ENCODE results near the gene ARHGEF12. TPM values are rescaled to one million over a fixed set of nuclear protein-coding genes. Genes with fewer than 3 reads are reported as not detected.

Gene ARHGEF12
- total and polyA plus RNA-seq, 10 of the 15 experiments (the other 5 are each of a cell fraction or from before 2014, with no cell fraction given), result 2.7 to 40.8 (median 20.9) TPM

- TF ChIP-seq, protein P1, sequence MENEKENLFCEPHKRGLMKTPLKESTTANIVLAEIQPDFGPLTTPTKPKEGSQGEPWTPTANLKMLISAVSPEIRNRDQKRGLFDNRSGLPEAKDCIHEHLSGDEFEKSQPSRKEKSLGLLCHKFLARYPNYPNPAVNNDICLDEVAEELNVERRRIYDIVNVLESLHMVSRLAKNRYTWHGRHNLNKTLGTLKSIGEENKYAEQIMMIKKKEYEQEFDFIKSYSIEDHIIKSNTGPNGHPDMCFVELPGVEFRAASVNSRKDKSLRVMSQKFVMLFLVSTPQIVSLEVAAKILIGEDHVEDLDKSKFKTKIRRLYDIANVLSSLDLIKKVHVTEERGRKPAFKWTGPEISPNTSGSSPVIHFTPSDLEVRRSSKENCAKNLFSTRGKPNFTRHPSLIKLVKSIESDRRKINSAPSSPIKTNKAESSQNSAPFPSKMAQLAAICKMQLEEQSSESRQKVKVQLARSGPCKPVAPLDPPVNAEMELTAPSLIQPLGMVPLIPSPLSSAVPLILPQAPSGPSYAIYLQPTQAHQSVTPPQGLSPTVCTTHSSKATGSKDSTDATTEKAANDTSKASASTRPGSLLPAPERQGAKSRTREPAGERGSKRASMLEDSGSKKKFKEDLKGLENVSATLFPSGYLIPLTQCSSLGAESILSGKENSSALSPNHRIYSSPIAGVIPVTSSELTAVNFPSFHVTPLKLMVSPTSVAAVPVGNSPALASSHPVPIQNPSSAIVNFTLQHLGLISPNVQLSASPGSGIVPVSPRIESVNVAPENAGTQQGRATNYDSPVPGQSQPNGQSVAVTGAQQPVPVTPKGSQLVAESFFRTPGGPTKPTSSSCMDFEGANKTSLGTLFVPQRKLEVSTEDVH (IDR thresholded peaks at IDR 0.05; ENCODE audit: low read depth, partially characterized antibody), result no peak
- TF ChIP-seq FOS (IDR thresholded peaks at IDR 0.05; ENCODE audit: borderline replicate concordance, extremely low read depth, insufficient read length), result no peak
- no peak for TF ChIP-seq TCF12 (IDR thresholded peaks at IDR 0.05; ENCODE audit: low read depth, low read length)
- no peak for TF ChIP-seq GATAD2B (conservative IDR thresholded peaks at IDR 0.05; ENCODE audit: low read depth)
- no peak for TF ChIP-seq SP1 (IDR thresholded peaks at IDR 0.05; ENCODE audit: low read depth, low read length)
- TF ChIP-seq NR2F1 (conservative IDR thresholded peaks at IDR 0.05), result no peak
- no peak for TF ChIP-seq CEBPB (IDR thresholded peaks at IDR 0.05; ENCODE audit: borderline replicate concordance in 1 of 2, low read depth in 2 of 2, low read length in 2 of 2)
- no peak for TF ChIP-seq STAT3 (IDR thresholded peaks at IDR 0.05; ENCODE audit: low read depth, low read length)
- no peak for TF ChIP-seq EGR1 (IDR thresholded peaks at IDR 0.05; ENCODE audit: borderline replicate concordance in 1 of 2, low read depth in 2 of 2, low read length in 2 of 2)
- no peak for TF ChIP-seq GABPA (IDR thresholded peaks at IDR 0.05; ENCODE audit: low read depth)
- no peak for TF ChIP-seq RB1 (IDR thresholded peaks at IDR 0.05; ENCODE audit: borderline replicate concordance)
- no peak for TF ChIP-seq NFXL1 (IDR thresholded peaks at IDR 0.05; ENCODE audit: borderline replicate concordance)
- TF ChIP-seq RELB (IDR thresholded peaks at IDR 0.05; ENCODE audit: low read depth), result no peak
- no peak for TF ChIP-seq STAT1 (conservative IDR thresholded peaks at IDR 0.05)
- no peak for TF ChIP-seq TCF7 (IDR thresholded peaks at IDR 0.05; ENCODE audit: borderline replicate concordance)
- TF ChIP-seq RCOR1 (conservative IDR thresholded peaks at IDR 0.05; ENCODE audit: low read depth, low read length), result no peak
- no peak for TF ChIP-seq FOXM1 (IDR thresholded peaks at IDR 0.05; ENCODE audit: low read depth, low read length)
- TF ChIP-seq MAX (IDR thresholded peaks at IDR 0.05; ENCODE audit: low read depth, low read length), result no peak
- ChIA-PET CTCF (interaction anchor here (12.2 to 19.8 kb wide), 2 partner anchors 56 to 76 kb away, joined by 296 to 783 read pairs; partner anchors contain the start of gene POU2F3), POLR2A (no interaction called here), RAD21 (ENCODE audit: unreplicated experiment) (no interaction called here), SMC1A (ENCODE audit: uncharacterized antibody, unreplicated experiment) (interaction anchor here (1.2 kb wide), 1 partner anchor 73 kb away, joined by 3 read pairs; no protein-coding TSS in a partner anchor)
- Histone ChIP-seq H3K4me3 (no peak overlapping the region), H3K4me1 (ENCODE audit: control insufficient read depth, insufficient read depth, low read length) (peaks cover 7% of the 10 kb centered on the region), H3K9me3 (replicated peaks; ENCODE audit: control insufficient read depth, insufficient read depth, low read length) (no peaks in the 10 kb centered on the region), H2AFZ (ENCODE audit: control insufficient read depth, low read depth, low read length) (no peak overlapping the region), H4K20me1 (ENCODE audit: control insufficient read depth, insufficient read depth) (no peaks in the 10 kb centered on the region), H3K36me3 (ENCODE audit: control insufficient read depth in 2 of 2, insufficient read depth in 2 of 2, low read length in 1 of 2) (no peaks in the 10 kb centered on the region), H3K79me2 (ENCODE audit: control insufficient read depth, insufficient read depth, low read length) (no peaks in the 10 kb centered on the region), H3K9ac (ENCODE audit: control insufficient read depth, insufficient read depth, low read length) (no peak overlapping the region), H3K4me2 (ENCODE audit: control insufficient read depth, insufficient read depth) (no peak overlapping the region), H3K27ac (ENCODE audit: control insufficient read depth, insufficient read depth) (no peak overlapping the region), H3K27me3 (replicated peaks in 1 of 2; ENCODE audit: control insufficient read depth in 2 of 2, insufficient read depth in 2 of 2, low read length in 1 of 2) (peaks cover 0 to 3% of the 10 kb centered on the region in 2 experiments; a peak in 1 of 4 replicates)
- WGBS (ENCODE audit: insufficient coverage, insufficient replicate concordance, low lambda C conversion rate, missing lambda C conversion rate), result 39% methylated on average over 11 of the region's 11 CpGs
- intact Hi-C loops (cut with micrococcal nuclease; ENCODE audit: unreplicated experiment) (no loop called here), in situ Hi-C loops (cut with MboI) (no loop called here)
- ATAC-seq, result no peak
- no peak for FAIRE-seq
- no TSS peak for BruUV-seq (replicated peaks)
- DNase-seq (ENCODE audit: low read depth, low spot score), result no peak
These were observed 28.7 kb upstream of the ARHGEF12 start for GRCh38 chr11:120307476-120307875.
